SJCRH30 (cell line): ENCODE results near the gene ANGEL2. TPM values are rescaled to one million over a fixed set of nuclear protein-coding genes. Genes with fewer than 3 reads are reported as not detected.
"Not testable (repeated sequence)": the region's sequence is repeated elsewhere in the genome, so short reads cannot be mapped to it uniquely, and the experiment has no call there.

Experiments used
- DNase-seq, 2 experiments: peaks; one replicate each; pipeline ENCODE4 v3.0.0-alpha.2; 2015 to 2020
- H3K27ac ChIP-seq: fragments of 250-450 bp; sonication (Bioruptor Pico); 2 replicates; pipeline ENCODE4 v1.5.1; 2020; ENCODE audit warnings: mild to moderate bottlenecking, moderate library complexity
- H3K27me3 ChIP-seq: fragments of 250-450 bp; sonication (Bioruptor Pico); 2 replicates; pipeline ENCODE4 v1.5.1; 2020; ENCODE audit warnings: mild to moderate bottlenecking, moderate library complexity
- H3K36me3 ChIP-seq: fragments of 250-450 bp; sonication (Bioruptor Pico); 2 replicates; pipeline ENCODE4 v1.5.1; 2020; ENCODE audit warnings: mild to moderate bottlenecking, moderate library complexity
- H3K4me1 ChIP-seq: fragments of 250-450 bp; sonication (Bioruptor Pico); 2 replicates; pipeline ENCODE4 v1.5.1; 2020; ENCODE audit warnings: mild to moderate bottlenecking, moderate library complexity
- H3K4me3 ChIP-seq: fragments of 250-450 bp; sonication (Bioruptor Pico); 2 replicates; pipeline ENCODE4 v1.5.1; 2020; ENCODE audit warnings: mild to moderate bottlenecking, moderate library complexity
- H3K9me3 ChIP-seq: fragments of 250-450 bp; sonication (Bioruptor Pico); replicated peaks from 2 replicates; pipeline ENCODE4 v1.5.1; 2020; ENCODE audit warnings: mild to moderate bottlenecking, moderate library complexity
- total RNA-seq: library from RNA; depleted of rRNA; stranded (reverse); fragments of >200 nt; shearing (Covaris generic); gene quantifications from 2 replicates; pipeline ENCODE4 v1.2.3, GENCODE V29; 2014

ANGEL2 gene
- total RNA-seq, 1 experiment from 2014 or later, result 70.7 TPM

- peaks cover 68% of the 10 kb centered on the region for H3K4me1 ChIP-seq
- no peak for DNase-seq
- H3K27ac ChIP-seq, result no peak overlapping the region
- H3K27me3 ChIP-seq, result no peaks in the 10 kb centered on the region
- H3K4me3 ChIP-seq, result no peak overlapping the region
- no peaks in the 10 kb centered on the region for H3K9me3 ChIP-seq
- peaks cover 94% of the 10 kb centered on the region for H3K36me3 ChIP-seq
Observed at GRCh38 chr1:212974711-212975110, 41.0 kb downstream of the ANGEL2 start.

GRCh38 chr1:212973899-212974298 lies 41.8 kb downstream of the ANGEL2 start:
- Histone ChIP-seq H3K27ac (no peak overlapping the region), H3K36me3 (peaks cover 94% of the 10 kb centered on the region), H3K9me3 (no peaks in the 10 kb centered on the region), H3K27me3 (no peaks in the 10 kb centered on the region), H3K4me3 (no peak overlapping the region), H3K4me1 (peaks cover 68% of the 10 kb centered on the region)
- no peak for DNase-seq

DNA sequence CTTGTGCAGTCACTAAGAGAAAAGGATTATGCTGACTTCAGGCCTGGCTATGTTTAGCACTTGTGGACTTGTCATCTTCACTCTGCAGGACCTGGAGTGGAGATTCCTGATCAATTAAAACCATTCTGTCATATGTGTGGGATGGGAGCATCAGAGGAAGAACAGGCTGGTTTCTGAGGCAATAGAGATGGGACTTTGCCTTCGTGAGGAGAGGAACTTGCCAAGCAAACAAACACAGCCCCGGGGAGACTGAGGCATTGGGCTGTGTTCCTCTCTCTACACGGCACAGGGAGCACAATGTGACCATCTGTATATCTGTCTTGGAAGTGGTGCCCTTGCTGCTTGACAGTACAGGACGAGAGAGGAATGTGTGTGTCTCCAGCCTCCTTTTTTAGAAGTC lies 42.2 kb downstream of the ANGEL2 start:
- Histone ChIP-seq H3K36me3 (peaks cover 89% of the 10 kb centered on the region), H3K27ac (no peak overlapping the region), H3K4me3 (no peak overlapping the region), H3K9me3 (no peaks in the 10 kb centered on the region), H3K27me3 (no peaks in the 10 kb centered on the region), H3K4me1 (peaks cover 67% of the 10 kb centered on the region)
- no peak for DNase-seq

DNA sequence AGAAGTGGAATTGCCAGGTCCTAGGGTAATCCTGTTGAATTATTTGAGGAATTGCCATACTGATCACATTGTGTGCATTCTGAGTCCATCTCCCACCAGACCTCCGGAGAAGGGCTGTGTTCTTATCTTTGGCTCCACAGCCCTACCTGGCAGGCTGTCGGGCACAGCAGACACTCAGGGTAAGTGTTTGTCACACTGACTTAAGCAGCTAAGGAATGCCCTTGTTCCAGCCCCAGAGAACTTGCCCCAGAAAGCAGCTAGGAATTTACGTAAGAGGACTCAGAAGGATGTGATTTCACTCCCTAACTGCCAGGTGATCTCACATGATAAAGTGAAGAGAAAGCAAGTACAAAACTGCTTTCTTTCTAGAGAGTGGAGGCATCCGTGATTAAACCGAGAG lies 44.4 kb downstream of the ANGEL2 start:
- Histone ChIP-seq H3K4me3 (no peak overlapping the region), H3K36me3 (peaks cover 77% of the 10 kb centered on the region), H3K27ac (no peak overlapping the region), H3K4me1 (peaks cover 66% of the 10 kb centered on the region), H3K9me3 (no peaks in the 10 kb centered on the region), H3K27me3 (no peaks in the 10 kb centered on the region)
- DNase-seq, result no peak

DNA sequence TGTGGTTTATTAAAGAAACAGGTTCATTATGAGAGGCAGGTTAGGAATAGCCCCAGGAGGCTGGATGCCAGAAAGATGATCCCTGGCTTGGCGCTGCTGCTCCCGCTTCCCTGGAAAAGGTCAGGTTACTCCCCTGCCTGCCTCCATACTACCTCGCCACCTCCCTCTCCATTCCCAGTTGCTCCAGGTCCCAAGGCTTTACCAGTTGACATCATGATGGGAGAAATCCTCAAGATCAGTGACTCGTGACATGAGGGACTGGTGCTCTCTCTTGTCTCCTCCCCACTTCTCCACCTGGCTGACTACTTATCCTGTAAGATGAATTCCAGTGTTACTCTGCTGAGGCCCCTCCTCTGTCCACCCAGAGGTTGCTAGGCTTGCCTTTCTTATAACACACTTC lies 45.6 kb downstream of the ANGEL2 start:
- peak overlapping the region; percentile 97 for H3K27ac ChIP-seq
- H3K36me3 ChIP-seq, result peaks cover 77% of the 10 kb centered on the region
- no peaks in the 10 kb centered on the region for H3K9me3 ChIP-seq
- H3K27me3 ChIP-seq, result no peaks in the 10 kb centered on the region
- peaks cover 66% of the 10 kb centered on the region for H3K4me1 ChIP-seq
- DNase-seq, result peak in 1 of 2 experiments; percentile 48
- H3K4me3 ChIP-seq, result no peak overlapping the region

DNA sequence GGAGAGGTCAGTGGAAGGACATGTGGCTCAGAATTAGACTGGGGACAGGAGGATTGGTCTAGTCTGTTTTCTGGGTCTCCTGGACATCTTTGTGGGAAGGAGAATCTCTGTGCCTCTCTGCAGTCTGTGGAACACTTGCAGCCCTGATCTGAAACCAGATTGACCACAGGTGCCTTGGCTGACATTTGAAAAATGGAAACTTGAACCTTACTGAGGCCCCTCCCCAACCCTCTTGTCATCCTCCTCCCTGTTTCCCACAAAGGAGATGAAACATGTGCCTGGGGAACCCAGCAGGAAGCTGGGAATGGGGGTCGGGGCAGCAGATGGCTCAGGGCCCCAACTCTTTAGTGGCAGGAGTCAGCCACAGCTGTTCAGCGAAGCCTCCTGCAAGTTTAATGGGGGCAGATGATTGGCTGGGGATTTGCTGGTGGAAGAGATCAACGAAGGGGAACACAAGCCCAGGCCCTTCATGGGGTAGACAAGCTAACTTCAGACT lies 47.3 kb downstream of the ANGEL2 start:
- Histone ChIP-seq H3K4me1 (peaks cover 74% of the 10 kb centered on the region), H3K9me3 (no peaks in the 10 kb centered on the region), H3K27ac (peak overlapping the region; percentile 97), H3K36me3 (peaks cover 75% of the 10 kb centered on the region), H3K4me3 (no peak overlapping the region), H3K27me3 (no peaks in the 10 kb centered on the region)
- DNase-seq, result peak; percentile 98 to 99

DNA sequence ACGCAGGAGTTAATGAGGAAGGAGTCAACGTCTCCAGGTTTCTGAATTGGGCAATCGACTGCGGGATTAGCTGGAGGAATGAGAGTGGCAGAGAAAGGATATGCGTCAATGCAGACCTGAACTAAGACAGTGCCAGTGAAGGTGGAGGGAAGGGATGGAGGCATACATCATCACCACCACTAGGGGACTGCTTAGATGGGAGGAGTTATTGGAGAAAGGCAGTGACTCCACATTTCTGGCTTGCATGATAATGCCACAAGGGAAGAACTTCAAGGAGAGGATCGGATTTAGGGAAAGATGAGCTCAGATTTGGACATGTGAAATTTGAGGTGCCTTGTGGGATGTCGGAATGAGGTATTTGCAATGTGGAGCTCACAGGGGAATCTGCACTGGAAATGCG lies 47.9 kb downstream of the ANGEL2 start:
- peak; percentile 88 to 95 for DNase-seq
- Histone ChIP-seq H3K27ac (peak overlapping the region; percentile 97), H3K4me3 (no peak overlapping the region), H3K36me3 (peaks cover 75% of the 10 kb centered on the region), H3K9me3 (no peaks in the 10 kb centered on the region), H3K27me3 (no peaks in the 10 kb centered on the region), H3K4me1 (peaks cover 78% of the 10 kb centered on the region)

- Histone ChIP-seq H3K27ac (peak overlapping the region; percentile 97; the same call in 1 of the 2 replicates), H3K4me1 (peaks cover 81% of the 10 kb centered on the region), H3K36me3 (peaks cover 75% of the 10 kb centered on the region), H3K27me3 (no peaks in the 10 kb centered on the region), H3K4me3 (no peak overlapping the region), H3K9me3 (no peaks in the 10 kb centered on the region)
- no peak for DNase-seq
Observed at GRCh38 chr1:212966616-212967015, 49.1 kb downstream of the ANGEL2 start.

DNA sequence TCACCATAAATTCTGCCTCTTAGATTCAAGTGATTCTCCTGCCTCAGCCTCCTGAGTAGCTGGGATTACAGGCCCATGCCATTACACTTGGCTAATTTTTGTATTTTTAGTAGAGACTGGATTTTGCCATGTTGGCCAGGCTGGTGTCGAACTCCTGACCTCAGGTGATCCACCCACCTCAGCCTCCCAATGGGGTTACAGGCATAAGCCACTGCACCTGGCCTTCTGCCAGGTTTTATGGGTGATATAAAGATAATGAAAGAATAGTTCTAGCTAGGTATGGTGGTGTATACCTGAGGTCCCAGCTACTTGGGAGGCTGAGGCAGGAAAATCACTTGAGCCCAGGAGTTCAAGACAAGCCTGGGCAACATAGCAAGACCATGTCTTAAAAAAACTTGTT lies 50.7 kb downstream of the ANGEL2 start:
- H3K9me3 ChIP-seq, H3K4me3 ChIP-seq, H3K27me3 ChIP-seq, DNase-seq, H3K27ac ChIP-seq: not testable (repeated sequence)
- Histone ChIP-seq H3K4me1 (peaks cover 77% of the 10 kb centered on the region), H3K36me3 (peaks cover 77% of the 10 kb centered on the region)

DNA sequence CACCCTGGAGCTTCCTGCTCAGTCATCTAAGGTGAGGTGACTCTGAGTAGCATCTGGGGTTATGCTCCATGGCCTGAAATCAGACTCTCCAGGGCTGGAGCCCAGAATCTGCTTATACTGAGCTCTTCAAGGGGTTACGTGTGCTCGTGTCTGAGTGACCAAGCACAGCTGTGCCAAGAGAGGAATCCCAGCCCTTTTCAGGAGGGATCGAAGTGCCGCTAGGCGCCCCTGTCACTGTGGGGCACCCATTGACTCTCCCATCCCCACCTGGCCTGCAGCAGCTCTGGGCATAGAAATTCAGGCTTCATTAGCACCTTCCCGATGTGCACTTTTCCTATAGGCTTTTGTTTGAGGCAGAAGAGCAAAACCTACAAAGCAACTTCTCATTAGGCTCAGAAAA lies 51.6 kb downstream of the ANGEL2 start:
- H3K27ac ChIP-seq, result no peak overlapping the region; the same call in 1 of the 2 replicates
- H3K9me3 ChIP-seq, result no peaks in the 10 kb centered on the region
- H3K4me1 ChIP-seq, result peaks cover 77% of the 10 kb centered on the region
- no peak for DNase-seq
- H3K36me3 ChIP-seq, result peaks cover 80% of the 10 kb centered on the region
- no peak overlapping the region for H3K4me3 ChIP-seq
- H3K27me3 ChIP-seq, result no peaks in the 10 kb centered on the region

GRCh38 chr1:212962509-212962908 lies 53.2 kb downstream of the ANGEL2 start:
- Histone ChIP-seq H3K4me1 (peaks cover 76% of the 10 kb centered on the region), H3K4me3 (no peak overlapping the region), H3K36me3 (peaks cover 87% of the 10 kb centered on the region), H3K9me3 (no peaks in the 10 kb centered on the region), H3K27me3 (no peaks in the 10 kb centered on the region), H3K27ac (no peak overlapping the region)
- no peak for DNase-seq

GRCh38 chr1:212960932-212961331 lies 54.7 kb downstream of the ANGEL2 start:
- DNase-seq, result no peak
- no peaks in the 10 kb centered on the region for H3K9me3 ChIP-seq
- H3K4me3 ChIP-seq, result no peak overlapping the region
- H3K36me3 ChIP-seq, result peaks cover 89% of the 10 kb centered on the region
- H3K4me1 ChIP-seq, result peaks cover 76% of the 10 kb centered on the region
- no peaks in the 10 kb centered on the region for H3K27me3 ChIP-seq
- H3K27ac ChIP-seq, result no peak overlapping the region

DNA sequence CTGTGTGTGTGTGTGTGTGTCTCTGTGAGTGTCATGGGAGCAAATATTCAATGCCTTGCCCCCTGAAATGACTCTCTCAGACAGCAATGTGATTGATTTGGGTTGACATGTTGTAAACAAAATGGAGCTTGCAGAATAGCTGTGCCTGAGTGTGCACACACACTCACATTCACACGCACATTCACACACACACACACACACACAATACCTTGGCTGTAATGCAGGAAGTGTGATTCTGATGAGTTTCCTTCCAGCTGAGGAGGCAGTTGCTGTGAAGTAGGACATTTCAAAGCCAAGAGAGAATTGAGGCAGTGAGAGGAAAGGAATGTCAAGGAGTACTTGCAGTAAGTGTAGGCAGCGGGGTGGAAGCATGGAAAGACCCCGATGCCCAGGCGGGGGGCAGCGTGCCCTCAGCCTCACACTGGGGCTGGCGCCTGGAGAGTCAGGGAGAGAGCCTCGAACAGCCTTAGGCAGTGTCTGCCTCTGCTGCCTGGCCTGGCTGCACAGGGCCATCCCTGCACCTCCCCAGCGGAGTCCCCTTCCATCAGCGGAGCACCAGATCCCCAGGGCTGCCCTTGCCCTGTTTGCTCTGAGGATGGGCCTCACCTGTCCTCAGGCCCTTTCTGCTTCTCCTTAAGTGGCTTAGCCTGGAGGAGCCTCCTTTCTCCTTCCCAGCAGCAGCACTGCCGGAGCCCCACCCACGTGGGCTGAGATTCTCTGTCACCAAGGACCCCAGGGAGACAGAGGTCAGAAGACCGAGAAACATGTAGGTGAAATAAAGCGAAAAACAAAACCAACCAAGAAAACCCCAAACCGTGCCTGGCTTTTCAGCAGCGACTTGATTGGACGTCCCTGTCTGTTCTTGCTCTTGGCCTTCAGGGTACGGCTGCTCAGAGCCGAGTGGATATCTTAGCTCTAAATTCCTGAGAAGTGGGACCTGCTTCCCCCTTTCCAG lies 56.1 kb downstream of the ANGEL2 start:
- Histone ChIP-seq H3K4me1 (peaks cover 76% of the 10 kb centered on the region), H3K36me3 (peaks cover 90% of the 10 kb centered on the region), H3K4me3 (no peak overlapping the region), H3K27ac (peak overlapping the region; percentile 85), H3K9me3 (no peaks in the 10 kb centered on the region), H3K27me3 (no peaks in the 10 kb centered on the region)
- DNase-seq, result peak in 1 of 2 experiments; percentile 7

DNA sequence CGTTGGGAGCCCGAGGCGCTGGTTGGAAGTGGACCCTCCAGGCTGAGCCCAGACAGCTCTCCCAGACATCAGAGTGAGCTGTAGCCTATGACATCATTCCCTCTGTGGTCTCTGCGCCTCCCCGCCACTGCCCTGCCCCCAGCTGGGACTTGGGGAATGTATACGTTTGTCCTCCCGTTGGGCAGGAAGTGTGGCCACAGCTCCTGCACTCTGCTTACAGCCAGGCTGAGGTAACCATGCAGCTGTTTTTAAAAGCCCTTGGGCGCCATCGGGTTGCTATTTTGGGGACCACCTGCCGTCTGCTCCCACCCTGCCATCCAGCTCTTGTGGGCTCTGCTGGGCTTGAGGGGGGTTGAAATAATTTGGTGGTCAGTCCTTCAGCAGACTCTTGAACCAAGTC lies 57.5 kb downstream of the ANGEL2 start:
- DNase-seq, result peak; percentile 100
- Histone ChIP-seq H3K27ac (peak overlapping the region; percentile 85), H3K4me3 (no peak overlapping the region), H3K27me3 (no peaks in the 10 kb centered on the region), H3K4me1 (peaks cover 76% of the 10 kb centered on the region), H3K9me3 (no peaks in the 10 kb centered on the region), H3K36me3 (peaks cover 90% of the 10 kb centered on the region)

- Histone ChIP-seq H3K4me3 (no peak overlapping the region), H3K36me3 (peaks cover 90% of the 10 kb centered on the region), H3K9me3 (no peaks in the 10 kb centered on the region), H3K27ac (peak overlapping the region; percentile 85), H3K4me1 (peaks cover 77% of the 10 kb centered on the region), H3K27me3 (no peaks in the 10 kb centered on the region)
- DNase-seq, result no peak
Observed at GRCh38 chr1:212957546-212957945, 58.1 kb downstream of the ANGEL2 start.
